Measurements from ENCODE around the gene GRIP2.

GRIP2 gene

DNA sequence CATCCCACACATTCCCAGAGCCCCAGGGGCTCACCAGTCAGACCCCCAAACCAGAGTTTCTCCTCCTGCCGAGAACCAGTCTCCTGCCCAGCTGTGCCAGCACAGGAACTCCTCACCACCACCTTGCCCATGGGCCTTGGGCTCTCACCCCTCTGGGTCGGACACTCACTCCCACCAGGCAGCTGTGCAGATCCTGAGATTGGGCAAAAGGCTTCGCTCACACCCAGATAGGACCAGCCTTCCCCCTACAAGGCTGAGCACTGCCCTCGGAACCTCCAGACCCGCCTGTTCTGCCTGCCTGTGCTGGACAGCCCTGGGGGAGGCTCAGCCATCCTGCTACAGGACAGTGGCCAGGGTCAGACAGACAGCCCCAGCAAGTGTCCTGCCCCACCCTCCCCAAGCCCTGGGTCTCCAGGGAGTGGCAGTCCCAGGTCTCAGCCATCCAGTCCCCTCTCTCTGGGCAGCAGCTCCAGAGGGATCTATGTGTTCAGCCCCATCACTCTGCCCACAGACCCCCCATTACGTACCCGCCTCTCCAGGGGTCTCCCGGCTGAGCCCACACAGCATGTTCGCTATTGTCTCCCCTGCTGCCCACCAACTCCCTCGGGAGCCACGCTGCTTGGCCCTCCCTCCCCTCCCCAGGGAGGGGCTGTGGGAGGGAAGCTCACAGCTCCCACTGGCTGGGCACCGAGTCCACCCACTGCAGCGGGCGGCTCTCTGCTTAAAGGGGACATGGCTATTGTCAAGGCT is at the start of gene GRIP2:
Gene GRIP2 (minus strand): TSS at position 601 of the 750 bp plus-strand sequence. CDS start 34 bp downstream, at position 567.
- DNase-seq: no peak

GRCh38 chr3:14588425-14589112 is 48.4 kb upstream of the GRIP2 start:
- DNase-seq: no peak

DNA sequence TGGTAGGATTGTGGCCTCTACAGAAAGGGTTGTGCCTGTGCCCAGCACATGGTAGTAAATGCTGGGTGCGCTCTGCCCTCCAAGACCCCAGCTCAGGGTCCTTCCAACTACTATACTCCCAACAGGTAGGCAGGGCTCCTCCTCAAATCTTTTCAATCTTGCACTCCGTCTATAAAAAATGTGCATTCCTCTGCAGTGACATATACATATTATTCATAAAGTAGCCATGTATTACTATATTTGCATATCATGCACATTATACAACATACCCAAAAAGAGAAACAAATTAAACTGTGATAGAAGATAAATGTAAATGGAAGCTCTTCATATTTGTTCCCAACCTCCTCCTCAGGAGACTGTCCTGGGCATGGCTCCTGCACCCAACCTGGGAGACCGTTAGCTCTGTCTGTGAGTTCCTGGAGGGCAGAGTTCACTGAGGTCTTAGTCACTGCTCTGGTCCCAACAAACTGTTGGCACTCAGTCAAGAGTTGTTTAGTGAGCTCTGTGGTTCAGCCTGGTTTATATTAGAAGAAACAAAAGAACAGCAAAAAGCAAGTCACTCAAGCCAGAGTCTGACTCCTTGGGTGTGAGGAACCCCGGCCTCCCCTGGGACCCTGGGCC is 47.7 kb upstream of the GRIP2 start:
- DNase-seq: no peak

DNA sequence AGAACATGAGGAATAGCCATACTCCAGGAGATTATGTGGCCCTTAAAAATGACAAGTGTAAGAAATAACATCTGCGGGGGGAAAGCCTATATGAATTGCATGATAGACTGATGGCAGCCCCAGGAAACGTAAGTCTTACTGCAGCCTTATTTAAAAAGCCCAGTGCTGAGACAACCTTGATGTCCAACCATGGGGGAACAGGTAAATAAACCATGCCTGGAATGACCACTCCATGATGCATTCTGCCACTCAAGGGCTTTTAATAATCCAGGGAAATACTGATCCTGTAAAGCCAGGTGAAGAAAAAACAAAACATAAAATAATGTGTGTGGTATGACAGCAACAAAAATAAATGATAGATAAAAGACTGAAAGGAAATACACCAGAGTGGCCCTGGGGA is 46.5 kb upstream of the GRIP2 start:
- DNase-seq: no peak

- DNase-seq: no peak
Measured at GRCh38 chr3:14583548-14584091, 43.5 kb upstream of the GRIP2 start.

GRCh38 chr3:14582045-14582410 is 41.9 kb upstream of the GRIP2 start:
- DNase-seq: no peak

- no peak for DNase-seq
Measured at GRCh38 chr3:14581334-14582044, 41.3 kb upstream of the GRIP2 start.

DNA sequence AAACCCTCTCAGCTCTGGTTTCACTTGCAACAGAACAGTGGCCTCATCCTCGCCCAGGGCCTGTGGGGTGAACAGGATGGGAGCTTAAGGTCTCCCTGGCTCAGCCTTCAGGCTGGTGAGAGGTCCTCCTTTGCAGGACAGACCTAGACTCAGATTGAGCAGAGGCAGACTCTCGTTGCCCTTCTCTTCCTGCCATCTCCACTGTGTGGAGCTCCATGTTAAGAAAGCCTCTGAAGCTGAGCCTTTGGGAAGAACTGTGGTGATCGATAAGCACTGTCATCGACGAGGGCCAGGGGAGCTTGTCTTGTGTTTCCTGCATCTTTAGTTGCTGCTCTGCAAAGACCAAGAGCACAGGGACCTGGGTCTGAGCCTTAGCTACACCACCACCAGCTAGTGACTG is 37.8 kb upstream of the GRIP2 start:
- DNase-seq: no peak

GRCh38 chr3:14576163-14576562 is 36.0 kb upstream of the GRIP2 start:
- DNase-seq: no peak

DNA sequence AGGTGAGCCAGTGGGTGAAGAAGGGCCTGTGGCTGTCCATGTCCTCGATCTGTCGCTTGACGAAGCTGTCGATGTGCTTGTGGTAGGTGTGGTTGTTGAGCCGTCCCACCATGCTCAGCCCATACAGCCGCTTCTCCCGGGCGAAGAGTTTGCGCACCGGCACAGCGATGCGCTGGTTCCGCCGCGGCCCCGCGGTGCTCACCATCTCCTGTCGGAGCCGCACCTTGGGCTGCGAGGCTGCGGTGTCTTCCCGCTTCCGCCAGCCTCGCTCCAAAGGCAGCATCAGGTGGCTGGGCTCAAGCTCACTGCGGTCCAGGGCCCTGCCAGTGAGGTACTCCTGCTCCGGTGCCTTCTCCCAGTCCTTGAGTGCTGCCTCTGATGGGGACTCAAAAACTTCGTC is 34.0 kb upstream of the GRIP2 start:
- no peak for DNase-seq

DNA sequence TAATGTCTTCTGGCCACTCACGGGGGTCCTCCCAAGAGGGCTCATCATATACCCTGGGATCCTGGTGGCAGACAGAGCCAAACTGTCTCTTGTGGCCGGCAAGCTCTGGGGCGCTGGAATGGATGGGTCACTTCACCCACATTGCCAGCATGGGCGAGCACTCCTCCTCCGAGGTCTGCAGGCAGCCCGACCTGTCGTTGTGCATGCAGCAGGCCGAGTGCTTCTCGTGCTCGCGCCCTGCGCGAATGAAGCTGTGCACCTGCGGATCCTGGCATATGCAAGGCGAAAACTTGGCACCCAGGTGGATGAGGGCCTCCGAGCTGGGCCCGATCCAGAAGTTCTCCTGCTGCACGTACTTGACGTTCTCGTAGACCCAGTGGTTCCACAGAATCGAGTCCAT is 33.6 kb upstream of the GRIP2 start:
- no peak for DNase-seq

GRCh38 chr3:14570864-14571263 is 30.7 kb upstream of the GRIP2 start:
- no peak for DNase-seq

DNA sequence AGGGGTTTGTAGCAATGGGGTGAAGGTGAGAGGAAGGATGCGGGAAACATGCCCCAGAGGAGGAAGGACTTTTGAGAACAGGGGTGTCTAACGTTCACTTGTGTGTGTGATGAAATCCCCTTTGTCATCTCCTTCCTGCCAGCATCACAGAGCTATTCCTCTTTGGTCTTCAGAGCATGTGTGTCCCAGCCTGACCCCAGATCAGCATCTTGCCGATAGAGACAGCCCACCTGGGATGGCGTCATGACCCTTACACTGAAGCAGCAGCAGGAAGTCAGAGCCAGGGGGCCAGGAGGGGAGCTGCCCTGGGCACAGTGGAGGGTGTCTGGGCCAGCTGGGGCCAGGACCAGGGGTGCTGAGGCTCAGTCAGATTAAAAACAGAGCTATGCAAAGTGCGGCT is 29.9 kb upstream of the GRIP2 start:
- no peak for DNase-seq

GRCh38 chr3:14569474-14570000 is 29.4 kb upstream of the GRIP2 start:
- DNase-seq: no peak

- DNase-seq: no peak
Measured at GRCh38 chr3:14568269-14568668, 28.1 kb upstream of the GRIP2 start.

DNA sequence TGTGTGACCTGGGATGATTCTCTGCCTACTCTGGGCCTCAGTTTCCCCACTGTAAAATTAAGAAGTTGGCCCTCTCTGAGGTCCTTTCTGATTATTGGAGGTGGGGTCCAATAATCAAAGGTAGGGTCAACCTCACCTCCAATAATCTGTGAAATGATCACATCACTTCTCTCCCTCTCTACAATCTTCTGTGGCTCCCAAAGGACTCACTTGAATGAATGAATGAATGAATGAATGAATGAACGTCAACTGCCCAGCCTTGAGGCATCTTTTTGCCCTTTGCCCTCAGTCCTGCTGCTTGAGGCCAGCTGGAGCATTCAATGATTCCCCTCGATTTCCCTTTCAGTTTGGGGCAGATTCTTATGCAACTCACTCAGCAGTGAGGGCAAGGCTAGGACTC is 26.7 kb upstream of the GRIP2 start:
- DNase-seq: no peak

GRCh38 chr3:14565868-14566588 is 25.9 kb upstream of the GRIP2 start:
- no peak for DNase-seq

DNA sequence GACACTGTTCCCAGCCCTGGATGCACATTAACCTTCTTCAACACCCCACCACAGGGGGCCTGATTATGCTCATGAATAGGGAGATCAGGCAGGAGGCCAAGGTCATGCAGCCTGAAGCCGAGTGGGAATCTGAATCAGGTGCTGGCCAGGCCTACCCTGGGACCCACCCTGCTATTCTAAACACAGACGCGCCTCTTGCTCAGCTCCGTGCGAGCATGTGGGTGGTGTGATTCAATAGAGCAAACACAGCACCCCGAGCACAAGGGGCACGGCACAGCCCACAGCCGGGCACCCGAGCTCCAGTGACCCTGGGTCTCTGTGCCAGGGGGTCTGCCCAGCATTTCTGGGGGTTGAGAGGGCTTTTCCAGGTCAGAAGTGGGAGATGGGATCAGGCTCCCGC is 24.6 kb upstream of the GRIP2 start:
- DNase-seq: no peak

GRCh38 chr3:14563946-14564539 is 23.9 kb upstream of the GRIP2 start:
- no peak for DNase-seq

GRCh38 chr3:14562121-14562890 is 22.2 kb upstream of the GRIP2 start:
- no peak for DNase-seq
